Naive thymus-derived CD8-positive, alpha-beta T cell (primary cell): ENCODE measurements around the gene TBL1XR1. TPM values are rescaled to one million over a fixed set of nuclear protein-coding genes. Genes with fewer than 3 reads are reported as not detected.
"Not testable (repeated sequence)": the region's sequence is repeated elsewhere in the genome, so short reads cannot be mapped to it uniquely, and the experiment has no call there.

ENCODE experiments used
- ATAC-seq, 2 donors: fragments of 150-1000 bp; cut with Tn5 transposase in 1 of 2; sonication (Bioruptor Pico), chemical (Tn5 transposase) in 1 of 2; 1 replicate in 1 of 2; 2 replicates in 1 of 2; pipeline ENCODE4 v1.10.0; 2021; ENCODE audit warnings: mild to moderate bottlenecking in 2 of 2, moderate library complexity in 2 of 2
- POLR2A ChIA-PET: fragments of 350-600 bp; sonication (Branson Sonifier 250); formaldehyde crosslinking; loops from one replicate; lab custom pipeline; 2021; ENCODE audit warnings: antibody characterized with exemption; lab: Charles Lee
- DNase-seq, 10 donors: peaks; one replicate each; pipeline versions ENCODE4 v3.0.0 to v3.0.0-alpha.2; 2020 to 2022
- H3K27ac Mint-ChIP-seq, 10 donors: one replicate each; pipeline ENCODE4 v1.8.0; 2020 to 2022; ENCODE audit warnings: mild to moderate bottlenecking in 10 of 10, mixed read lengths in 10 of 10, moderate library complexity in 4 of 10, inconsistent platforms in 1 of 10
- H3K27me3 Mint-ChIP-seq, 5 donors: one replicate each; pipeline ENCODE4 v1.8.0; 2021 to 2022; ENCODE audit warnings: mixed read lengths in 5 of 5
- H3K36me3 Mint-ChIP-seq, 3 donors: one replicate each; pipeline ENCODE4 v1.8.0; 2020 to 2022; ENCODE audit warnings: mixed read lengths in 3 of 3, mild to moderate bottlenecking in 2 of 3, inconsistent platforms in 1 of 3
- H3K4me1 Mint-ChIP-seq, 4 donors: one replicate each; pipeline ENCODE4 v1.8.0; 2021 to 2022; ENCODE audit warnings: mixed read lengths in 4 of 4
- H3K4me3 Mint-ChIP-seq, 10 donors: one replicate each; pipeline ENCODE4 v1.8.0; 2020 to 2022; ENCODE audit warnings: mild to moderate bottlenecking in 10 of 10, mixed read lengths in 10 of 10, moderate library complexity in 6 of 10, inconsistent platforms in 1 of 10
- H3K9me3 Mint-ChIP-seq, 9 donors: one replicate each; pipeline ENCODE4 v1.8.0; 2020 to 2022; ENCODE audit warnings: mixed read lengths in 9 of 9, mild to moderate bottlenecking in 3 of 9, inconsistent platforms in 1 of 9, moderate library complexity in 1 of 9
- polyA plus RNA-seq, 3 donors: library from polyadenylated mRNA; unstranded; fragments of 300-500 nt; fragmentation: Illumina TruSeq; gene quantifications; one replicate each; pipeline ENCODE4 v1.2.3, GENCODE V29; 2021
- total RNA-seq, 8 experiments: library from RNA in 2 of 8; stranded (reverse) in 2 of 8; gene quantifications; one replicate each; pipeline ENCODE4 v1.2.3 and lab custom pipeline; 2021 to 2026

TBL1XR1 gene
- total and polyA plus RNA-seq, 5 experiments from 2014 or later, result 23.4 to 160 (median 34.7) TPM

DNA sequence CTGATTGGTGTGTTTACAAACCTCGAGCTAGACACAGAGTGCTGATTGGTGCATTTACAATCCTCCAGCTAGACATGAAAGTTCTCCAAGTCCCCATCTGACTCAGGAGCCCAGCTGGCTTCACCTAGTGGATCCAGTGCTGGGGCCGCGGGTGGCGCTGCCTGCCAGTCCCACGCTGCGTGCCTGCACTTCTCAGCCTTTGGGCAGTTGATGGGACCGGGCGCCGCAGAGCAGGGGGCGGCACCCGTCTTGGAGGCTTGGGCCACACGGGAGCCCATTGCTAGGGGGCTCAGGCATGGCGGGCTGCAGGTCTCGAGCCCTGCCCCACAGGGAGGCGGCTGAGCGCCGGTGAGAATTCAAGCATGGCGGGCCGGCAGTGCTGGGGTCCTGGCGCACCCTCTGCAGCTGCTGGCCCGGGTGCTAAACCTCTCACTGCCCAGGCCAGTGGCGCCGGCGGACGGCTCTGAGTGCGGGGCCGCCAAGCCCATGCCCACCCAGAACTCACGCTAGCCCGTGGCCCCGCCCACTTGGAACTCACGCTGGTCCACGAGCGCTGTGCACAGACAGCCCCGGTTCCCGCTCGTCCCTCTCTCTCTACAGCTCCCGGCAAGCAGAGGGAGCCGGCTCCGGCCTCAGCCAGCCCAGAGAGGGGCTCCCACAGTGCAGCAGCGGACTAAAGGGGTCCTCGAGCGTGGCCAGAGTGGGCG is 6.6 kb upstream of the TBL1XR1 start:
- H3K36me3 Mint-ChIP-seq, result no peaks in the 10 kb centered on the region
- ATAC-seq, result no peak
- POLR2A ChIA-PET, result no interaction called here
- H3K4me1 Mint-ChIP-seq, result peaks cover 8 to 40% (median 32%) of the 10 kb centered on the region in 4 donors
- DNase-seq, result no peak
- no peaks in the 10 kb centered on the region for H3K27me3 Mint-ChIP-seq
- H3K4me3 Mint-ChIP-seq, result no peak overlapping the region
- H3K27ac Mint-ChIP-seq, result peak overlapping the region in 1 of 10 donors; percentile 76
- no peaks in the 10 kb centered on the region for H3K9me3 Mint-ChIP-seq

GRCh38 chr3:177203016-177203415 is 5.7 kb upstream of the TBL1XR1 start:
- not testable (repeated sequence) for ATAC-seq, H3K9me3 Mint-ChIP-seq, H3K4me3 Mint-ChIP-seq, DNase-seq, H3K27me3 Mint-ChIP-seq, H3K36me3 Mint-ChIP-seq
- POLR2A ChIA-PET, result interaction anchor here (0.8 kb wide), 1 partner anchor 157 kb away, joined by 4 read pairs; no protein-coding TSS in a partner anchor
- H3K4me1 Mint-ChIP-seq, result peaks cover 10 to 48% (median 40%) of the 10 kb centered on the region in 4 donors
- peak overlapping the region in 7 of 10 donors; percentile 12 to 98 (median 80) for H3K27ac Mint-ChIP-seq

GRCh38 chr3:177201700-177202397 is 4.6 kb upstream of the TBL1XR1 start:
- no peaks in the 10 kb centered on the region for H3K36me3 Mint-ChIP-seq
- peaks cover 0 to 1% (median 0%) of the 10 kb centered on the region in 5 donors for H3K27me3 Mint-ChIP-seq
- ATAC-seq, result peak; percentile 48 to 61
- H3K27ac Mint-ChIP-seq, result peak overlapping the region; percentile 76 to 98 (median 90)
- POLR2A ChIA-PET, result interaction anchor here (0.6 to 1.3 kb wide), 6 partner anchors 12 to 158 kb away, joined by 3 to 5 read pairs (median 4); no protein-coding TSS in a partner anchor
- H3K4me3 Mint-ChIP-seq, result peak overlapping the region; percentile 19 to 86 (median 70)
- H3K9me3 Mint-ChIP-seq, result no peaks in the 10 kb centered on the region
- peaks cover 10 to 47% (median 39%) of the 10 kb centered on the region in 4 donors for H3K4me1 Mint-ChIP-seq
- DNase-seq, result peak in 9 of 10 donors; percentile 31 to 82 (median 61)

- Mint-ChIP-seq H3K4me3 (peak overlapping the region; percentile 51 to 91 (median 81)), H3K27ac (peak overlapping the region; percentile 76 to 98 (median 90)), H3K36me3 (no peaks in the 10 kb centered on the region), H3K9me3 (no peaks in the 10 kb centered on the region), H3K27me3 (peaks cover 0 to 4% (median 0%) of the 10 kb centered on the region in 5 donors), H3K4me1 (peaks cover 13 to 60% (median 49%) of the 10 kb centered on the region in 4 donors)
- POLR2A ChIA-PET, result interaction anchor here (0.6 to 8.4 kb wide), 14 partner anchors 10 to 1241 kb away, joined by 3 to 255 read pairs (median 4); no protein-coding TSS in a partner anchor
- DNase-seq (peak in 4 of 10 donors; percentile 21 to 53 (median 46)), ATAC-seq (peak in 1 of 2 donors; percentile 13)
These were observed 2.0 kb upstream of the TBL1XR1 start for GRCh38 chr3:177199206-177199760.

DNA sequence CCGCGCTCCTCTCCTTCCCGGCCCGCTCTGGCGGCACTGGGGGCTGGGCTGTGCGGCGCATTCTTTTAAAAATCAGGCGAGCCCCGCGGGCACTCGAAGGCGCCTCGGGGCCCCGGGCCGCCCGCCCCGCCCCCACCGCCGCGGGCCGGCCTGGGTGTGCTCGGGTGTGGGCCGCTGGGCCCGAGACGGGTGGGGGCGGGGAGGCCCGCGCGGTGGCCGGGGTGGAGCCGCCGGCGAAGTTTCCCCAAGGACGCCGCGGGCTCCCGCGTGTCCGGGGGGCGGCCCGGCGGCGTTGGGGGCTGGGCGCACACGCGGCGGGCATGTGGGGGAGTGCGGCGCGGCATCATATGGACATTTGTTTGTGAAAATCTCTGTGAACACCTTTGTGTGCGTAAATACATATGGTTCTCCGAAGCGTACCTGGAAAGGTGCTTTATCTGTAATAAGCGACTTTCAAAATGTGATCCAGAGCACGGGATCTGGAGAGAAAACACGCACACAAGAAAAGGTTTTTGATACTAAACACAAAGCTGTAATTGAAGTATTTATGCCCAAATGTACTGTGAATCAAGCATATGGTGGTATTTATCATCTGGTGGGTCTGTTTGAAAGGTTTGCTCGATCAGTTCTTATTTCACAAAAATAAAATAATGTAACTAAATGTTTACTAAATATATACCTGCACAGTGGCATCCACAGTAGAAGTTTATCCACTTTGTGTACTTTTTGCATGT is 612 bp upstream of the TBL1XR1 start:
- Mint-ChIP-seq H3K4me3 (peak overlapping the region; percentile 41 to 91 (median 81)), H3K27ac (peak overlapping the region; percentile 76 to 98 (median 92)), H3K36me3 (peaks cover 0 to 4% (median 2%) of the 10 kb centered on the region in 3 donors), H3K9me3 (no peaks in the 10 kb centered on the region), H3K4me1 (peaks cover 20 to 72% (median 59%) of the 10 kb centered on the region in 4 donors), H3K27me3 (peaks cover 0 to 4% (median 0%) of the 10 kb centered on the region in 5 donors)
- ATAC-seq, result peak; percentile 29 to 32
- peak in 4 of 10 donors; percentile 21 to 52 (median 47) for DNase-seq
- POLR2A ChIA-PET, result interaction anchor here (0.7 to 8.4 kb wide), 22 partner anchors 11 to 954 kb away, joined by 3 to 255 read pairs (median 4); no protein-coding TSS in a partner anchor

DNA sequence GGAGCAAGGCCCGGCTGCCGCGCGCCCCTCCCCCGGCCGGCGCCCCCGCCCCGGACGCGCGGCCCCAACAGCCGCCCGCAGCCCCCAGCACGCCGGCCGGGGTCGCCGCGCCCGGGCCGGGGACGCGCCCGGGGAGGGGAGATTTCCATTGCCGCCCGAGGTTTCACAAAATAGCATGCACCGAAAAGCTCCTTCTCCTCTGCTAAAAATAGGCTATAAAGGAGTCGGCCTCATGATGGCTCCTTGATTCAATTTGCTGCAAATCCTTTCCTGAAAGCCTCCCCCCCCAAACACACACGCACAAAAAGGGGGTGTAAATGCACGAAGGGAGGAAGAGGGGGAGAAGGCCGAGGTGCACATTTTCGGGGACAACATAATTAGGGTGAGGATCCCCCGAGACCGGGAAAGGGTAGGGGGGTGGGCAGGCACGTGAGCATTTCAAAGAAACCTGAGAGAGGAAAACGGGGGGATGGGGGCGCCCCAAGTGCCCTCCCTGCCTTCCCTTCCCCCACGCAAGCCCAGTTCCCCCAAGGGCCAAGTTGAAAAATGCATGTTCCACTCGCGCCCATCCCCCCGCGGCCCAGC is 734 bp downstream of the TBL1XR1 start:
- ATAC-seq (peak; percentile 18 to 23), DNase-seq (peak in 9 of 10 donors; percentile 24 to 78 (median 56))
- Mint-ChIP-seq H3K4me1 (peaks cover 18 to 71% (median 59%) of the 10 kb centered on the region in 4 donors), H3K9me3 (no peaks in the 10 kb centered on the region), H3K36me3 (peaks cover 0 to 8% (median 8%) of the 10 kb centered on the region in 3 donors), H3K27me3 (peaks cover 0 to 4% (median 0%) of the 10 kb centered on the region in 5 donors), H3K27ac (peak overlapping the region; percentile 93 to 99 (median 97)), H3K4me3 (peak overlapping the region; percentile 91 to 99 (median 98))
- POLR2A ChIA-PET, result interaction anchor here (0.6 to 8.4 kb wide), 17 partner anchors 46 to 955 kb away, joined by 3 to 255 read pairs (median 4); no protein-coding TSS in a partner anchor

GRCh38 chr3:177196008-177196455 is 1.2 kb downstream of the TBL1XR1 start:
- Mint-ChIP-seq H3K36me3 (peaks cover 0 to 8% (median 8%) of the 10 kb centered on the region in 3 donors), H3K4me1 (peaks cover 22 to 72% (median 62%) of the 10 kb centered on the region in 4 donors), H3K27ac (peak overlapping the region; percentile 93 to 99 (median 97)), H3K4me3 (peak overlapping the region; percentile 91 to 99 (median 98)), H3K9me3 (no peaks in the 10 kb centered on the region), H3K27me3 (peaks cover 0 to 4% (median 0%) of the 10 kb centered on the region in 5 donors)
- POLR2A ChIA-PET, result interaction anchor here (0.7 to 8.4 kb wide), 12 partner anchors 50 to 493 kb away, joined by 3 to 255 read pairs (median 4); no protein-coding TSS in a partner anchor
- peak; percentile 13 to 27 for ATAC-seq
- DNase-seq, result peak in 7 of 10 donors; percentile 28 to 65 (median 50)

DNA sequence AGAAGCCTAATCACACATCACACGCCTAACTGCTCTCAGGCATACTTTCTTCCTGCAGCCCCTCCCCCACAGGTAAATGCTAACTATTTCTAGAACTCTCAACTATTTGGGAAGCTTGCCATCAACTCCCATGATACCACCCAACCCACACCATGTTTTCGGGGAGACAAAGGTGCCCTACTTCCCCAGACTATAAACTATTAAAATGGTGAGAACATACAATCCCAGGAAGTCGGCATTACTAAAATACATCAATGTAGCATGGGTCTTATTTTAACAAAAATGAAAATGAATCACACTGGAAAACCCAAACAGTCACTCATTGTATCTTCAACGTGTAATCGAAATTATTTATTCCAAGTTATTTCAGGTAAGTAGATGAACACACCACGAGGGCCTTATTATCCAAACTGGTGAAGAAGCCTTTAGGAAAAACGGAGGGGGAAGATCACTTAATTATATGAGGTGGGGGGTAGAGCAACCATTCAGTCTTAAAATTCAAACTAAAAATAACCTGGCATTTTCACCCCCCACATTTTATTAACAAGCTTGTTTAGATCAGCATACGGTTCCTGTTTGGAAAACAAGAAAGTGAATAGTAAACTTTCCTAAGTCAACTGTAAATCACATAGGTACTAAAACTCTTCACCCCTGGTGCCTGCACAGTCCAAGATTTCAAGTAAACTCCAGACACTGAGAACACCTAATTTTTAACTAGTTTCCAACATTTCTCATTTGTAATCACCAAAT is 1.9 kb downstream of the TBL1XR1 start:
- H3K9me3 Mint-ChIP-seq, result no peaks in the 10 kb centered on the region
- peak in 2 of 10 donors; percentile 15 to 35 for DNase-seq
- H3K36me3 Mint-ChIP-seq, result peaks cover 0 to 8% (median 8%) of the 10 kb centered on the region in 3 donors
- peaks cover 28 to 75% (median 66%) of the 10 kb centered on the region in 4 donors for H3K4me1 Mint-ChIP-seq
- no peak for ATAC-seq
- H3K27ac Mint-ChIP-seq, result peak overlapping the region; percentile 93 to 99 (median 97)
- peak overlapping the region; percentile 91 to 99 (median 98) for H3K4me3 Mint-ChIP-seq
- POLR2A ChIA-PET, result interaction anchor here (0.6 to 8.4 kb wide), 12 partner anchors 28 to 404 kb away, joined by 3 to 255 read pairs (median 4); no protein-coding TSS in a partner anchor
- H3K27me3 Mint-ChIP-seq, result peaks cover 0 to 4% (median 0%) of the 10 kb centered on the region in 5 donors

GRCh38 chr3:177194299-177194698 is 3.0 kb downstream of the TBL1XR1 start:
- peaks cover 0 to 4% (median 0%) of the 10 kb centered on the region in 5 donors for H3K27me3 Mint-ChIP-seq
- no peaks in the 10 kb centered on the region for H3K9me3 Mint-ChIP-seq
- peaks cover 0 to 8% (median 8%) of the 10 kb centered on the region in 3 donors for H3K36me3 Mint-ChIP-seq
- DNase-seq (no peak), ATAC-seq (no peak)
- peak overlapping the region; percentile 71 to 99 (median 96) for H3K27ac Mint-ChIP-seq
- peaks cover 23 to 70% (median 63%) of the 10 kb centered on the region in 4 donors for H3K4me1 Mint-ChIP-seq
- H3K4me3 Mint-ChIP-seq, result peak overlapping the region; percentile 91 to 99 (median 98)
- POLR2A ChIA-PET, result interaction anchor here (8.4 kb wide), 1 partner anchor 165 kb away, joined by 255 read pairs; no protein-coding TSS in a partner anchor

DNA sequence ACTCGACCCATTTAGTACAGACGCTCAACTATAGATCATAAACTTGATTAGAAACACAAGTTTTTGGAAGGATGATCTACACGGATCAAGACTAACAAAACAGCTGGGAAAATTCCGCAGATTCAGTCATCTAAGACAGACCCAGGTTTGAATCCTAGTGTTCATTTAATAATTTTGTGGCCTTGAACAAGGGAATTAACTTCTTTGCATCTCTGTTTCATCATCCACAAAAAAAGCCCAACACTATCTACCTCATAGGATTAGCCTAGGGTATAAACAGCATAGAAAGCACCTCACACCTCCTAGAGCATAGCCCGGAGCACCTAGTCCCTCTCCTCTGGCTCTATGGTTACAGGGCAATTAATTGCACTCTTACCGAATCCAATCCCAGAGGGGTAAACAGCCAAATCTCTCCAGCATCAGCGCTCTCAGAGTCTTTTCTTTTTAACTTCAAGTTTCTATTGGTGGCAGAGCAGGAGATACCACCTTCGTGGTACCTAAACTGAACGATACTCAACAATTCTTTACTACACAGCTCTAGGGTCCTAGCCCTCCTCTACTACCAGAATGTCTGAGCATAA is 3.5 kb downstream of the TBL1XR1 start:
- POLR2A ChIA-PET, result interaction anchor here (1.0 to 8.4 kb wide), 3 partner anchors 67 to 166 kb away, joined by 3 to 255 read pairs (median 4); no protein-coding TSS in a partner anchor
- H3K36me3 Mint-ChIP-seq, result peaks cover 0 to 8% (median 8%) of the 10 kb centered on the region in 3 donors
- ATAC-seq (no peak), DNase-seq (no peak)
- peaks cover 21 to 65% (median 60%) of the 10 kb centered on the region in 4 donors for H3K4me1 Mint-ChIP-seq
- peak overlapping the region in 9 of 10 donors; percentile 71 to 99 (median 96) for H3K27ac Mint-ChIP-seq
- H3K4me3 Mint-ChIP-seq, result peak overlapping the region; percentile 91 to 99 (median 98)
- no peaks in the 10 kb centered on the region for H3K9me3 Mint-ChIP-seq
- H3K27me3 Mint-ChIP-seq, result peaks cover 0 to 4% (median 0%) of the 10 kb centered on the region in 5 donors
